RKO (cell line): ENCODE measurements around the gene TRA2B.

Experiments
- DNase-seq: peaks from one replicate; pipeline ENCODE4 v3.0.0-alpha.2; 2016; ENCODE audit warnings: low spot score

The TRA2B gene

GRCh38 chr3:185950728-185951127, 12.9 kb upstream of the TRA2B start:
- DNase-seq: no peak

DNA sequence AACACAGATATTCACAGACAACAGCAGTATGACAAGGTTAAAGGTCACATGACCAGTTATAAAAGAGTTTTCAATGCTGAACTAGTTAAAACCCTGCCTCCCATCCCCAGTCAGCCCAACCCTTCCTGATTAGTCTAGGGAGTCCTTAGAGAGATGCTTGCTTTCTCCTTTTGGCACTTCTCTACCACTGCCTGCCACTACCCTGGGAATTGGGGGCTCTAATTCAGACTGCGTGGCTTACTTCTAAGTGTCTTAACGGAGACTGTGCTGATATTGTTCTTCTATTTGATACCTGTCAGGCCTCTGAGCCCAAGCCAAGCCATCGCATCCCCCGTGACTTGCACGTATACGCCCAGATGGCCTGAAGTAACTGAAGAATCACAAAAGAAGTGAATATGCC, 11.7 kb upstream of the TRA2B start:
- DNase-seq: no peak

DNA sequence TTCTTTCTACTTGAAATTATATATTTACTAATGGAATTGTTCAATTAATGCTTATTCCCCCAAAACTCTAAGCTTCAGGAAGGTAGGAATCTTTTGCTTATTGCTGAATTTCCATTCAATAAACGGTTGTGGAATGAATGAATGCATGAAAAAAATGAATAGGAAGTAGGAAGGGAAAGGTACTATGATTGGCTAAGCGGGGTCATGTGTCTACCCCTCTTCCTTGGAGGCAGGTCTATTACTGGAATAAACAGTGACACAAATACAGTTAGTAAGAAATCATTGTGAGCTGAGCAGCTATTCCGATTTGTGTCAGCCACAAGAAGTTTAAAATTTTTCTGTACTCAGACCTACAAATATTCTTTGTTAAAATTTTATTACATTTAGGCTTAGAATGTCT, 10.5 kb upstream of the TRA2B start:
- DNase-seq: no peak

DNA sequence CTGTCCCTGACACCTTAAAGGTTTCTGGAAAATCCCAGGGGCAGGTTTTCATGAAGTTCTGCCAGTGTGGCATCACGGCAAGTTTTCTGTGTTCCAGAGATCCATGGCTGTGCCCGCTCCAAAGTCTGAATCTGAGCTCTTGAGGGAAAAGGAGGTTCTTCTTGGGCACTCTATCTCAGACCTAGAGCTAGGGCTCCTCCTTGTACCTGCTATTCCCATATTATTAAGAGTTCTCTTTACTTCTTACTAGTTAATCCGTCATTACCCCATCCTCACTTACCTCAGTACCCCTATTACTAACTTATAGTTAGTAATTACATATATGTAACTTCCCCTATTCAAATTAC, 5.9 kb upstream of the TRA2B start:
- no peak for DNase-seq

DNA sequence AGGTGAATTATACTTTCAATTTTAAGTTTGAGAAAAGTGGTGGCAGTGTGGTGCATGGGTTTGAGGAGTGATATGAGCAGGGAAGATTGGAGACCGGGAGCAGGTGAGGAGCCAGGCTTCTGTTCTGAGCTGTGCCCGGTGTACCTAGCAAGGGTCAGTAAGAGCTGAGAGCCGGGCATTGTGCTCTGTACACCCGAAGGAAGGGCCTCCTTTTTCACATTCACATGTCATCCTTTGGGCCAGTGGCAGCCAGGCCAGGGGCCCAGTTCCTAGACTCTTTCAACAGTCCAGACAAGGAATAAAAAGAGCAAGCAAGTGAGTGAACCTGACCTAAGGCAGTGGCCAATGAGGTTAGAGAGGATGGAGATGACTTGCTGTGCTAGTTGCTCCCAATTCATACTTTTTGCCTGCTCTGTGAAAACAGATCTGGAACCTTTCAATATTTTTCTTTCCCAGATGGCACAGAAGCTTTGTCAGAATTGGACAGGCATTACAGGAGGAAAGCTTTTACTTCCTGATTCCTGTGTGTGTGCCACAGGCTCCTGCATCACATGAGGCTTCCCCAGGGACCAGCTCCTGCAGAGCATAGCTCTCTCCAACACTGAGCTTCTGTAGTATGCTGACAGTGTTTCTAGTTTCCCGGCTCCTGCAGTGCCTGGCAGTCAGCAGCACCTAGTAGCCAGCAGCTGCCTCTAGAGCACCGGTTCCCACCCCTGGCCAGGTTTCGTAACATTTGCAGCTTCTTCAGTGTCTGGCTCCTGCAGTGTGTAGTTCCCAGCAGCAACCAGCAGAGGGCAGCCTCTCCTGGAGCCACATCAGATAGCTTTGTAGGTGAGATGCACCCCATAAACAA, 5.3 kb upstream of the TRA2B start:
- DNase-seq: peak; percentile 65

DNA sequence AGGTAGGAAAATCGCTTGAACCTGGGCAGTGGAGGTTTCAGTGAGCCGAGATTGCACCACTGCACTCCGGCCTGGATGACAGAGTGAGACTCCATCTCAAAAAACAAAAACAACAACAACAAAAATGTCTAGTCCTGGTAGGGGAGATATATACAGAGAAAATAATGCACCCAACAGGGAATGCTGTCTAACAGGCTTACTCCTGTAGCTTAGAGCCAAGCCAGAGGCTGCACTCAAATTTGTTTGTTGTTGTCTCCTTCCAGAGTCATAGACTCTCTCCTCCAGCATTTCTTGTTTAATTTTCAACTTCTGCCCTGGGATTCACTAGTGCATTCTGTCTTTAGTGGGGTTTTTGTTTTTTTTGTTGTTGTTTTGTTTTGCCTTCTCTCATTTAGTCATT, 4.6 kb upstream of the TRA2B start:
- DNase-seq: no peak

DNA sequence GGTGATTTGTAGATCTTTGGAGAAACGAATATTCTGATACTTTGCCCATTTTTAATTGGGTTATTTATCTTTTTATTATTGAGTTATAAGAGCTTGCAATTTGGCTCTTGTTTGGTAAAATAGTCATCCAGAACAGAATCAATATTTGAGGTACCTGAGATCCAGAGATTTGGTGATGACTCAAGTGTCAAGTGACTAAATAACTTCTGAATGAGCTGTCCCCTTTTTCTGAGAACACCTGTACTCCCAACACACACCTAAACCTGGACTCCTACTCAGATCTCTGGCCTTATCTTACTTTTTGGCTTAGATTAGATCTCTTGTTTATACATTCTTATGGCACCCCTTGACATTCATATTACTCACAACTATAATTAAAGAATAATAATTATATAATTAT, 3.1 kb upstream of the TRA2B start:
- no peak for DNase-seq

DNA sequence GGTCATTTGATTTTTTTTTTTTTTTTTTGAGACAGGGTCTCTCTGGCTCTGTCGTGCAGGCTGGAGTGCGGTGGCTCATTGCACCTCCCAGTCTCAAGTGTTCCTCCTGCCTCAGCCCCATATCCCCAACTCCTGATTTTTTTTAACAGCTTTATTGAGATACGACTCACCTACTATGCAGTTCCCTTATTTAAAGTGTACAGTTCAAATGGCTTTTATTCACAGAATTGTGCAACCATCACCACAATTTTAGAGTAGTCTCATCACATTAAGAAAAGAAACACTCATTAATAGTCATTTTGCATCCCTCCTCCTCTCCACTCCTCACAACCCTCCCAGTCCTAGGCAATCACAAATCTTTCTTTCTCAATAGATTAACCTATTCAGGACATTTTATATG, 1.9 kb upstream of the TRA2B start:
- peak; percentile 34 for DNase-seq

GRCh38 chr3:185936814-185937688, 763 bp downstream of the TRA2B start:
- peak; percentile 84 for DNase-seq

DNA sequence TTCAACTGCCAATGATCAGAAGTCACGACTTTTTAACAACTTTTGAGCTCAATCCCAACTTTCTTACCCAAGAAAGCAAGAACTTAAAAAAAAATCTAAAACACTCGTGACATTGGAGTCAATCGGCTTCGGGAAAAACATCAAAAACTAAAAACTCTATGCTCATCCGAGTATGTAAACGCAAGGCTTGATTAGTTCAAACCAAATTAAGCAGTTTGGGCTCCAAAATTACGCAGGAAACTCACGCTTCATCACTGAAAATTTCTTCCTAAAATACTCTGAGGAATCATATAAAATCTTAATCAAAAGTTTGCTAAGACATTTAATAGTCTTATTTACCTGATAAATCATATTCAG, 1.6 kb downstream of the TRA2B start:
- no peak for DNase-seq

- no peak for DNase-seq
These were observed 2.1 kb downstream of the TRA2B start for GRCh38 chr3:185935465-185936272.

- peak; percentile 57 for DNase-seq
These were observed 2.9 kb downstream of the TRA2B start for GRCh38 chr3:185934767-185935464.

- no peak for DNase-seq
These were observed 3.6 kb downstream of the TRA2B start for GRCh38 chr3:185934174-185934557.

DNA sequence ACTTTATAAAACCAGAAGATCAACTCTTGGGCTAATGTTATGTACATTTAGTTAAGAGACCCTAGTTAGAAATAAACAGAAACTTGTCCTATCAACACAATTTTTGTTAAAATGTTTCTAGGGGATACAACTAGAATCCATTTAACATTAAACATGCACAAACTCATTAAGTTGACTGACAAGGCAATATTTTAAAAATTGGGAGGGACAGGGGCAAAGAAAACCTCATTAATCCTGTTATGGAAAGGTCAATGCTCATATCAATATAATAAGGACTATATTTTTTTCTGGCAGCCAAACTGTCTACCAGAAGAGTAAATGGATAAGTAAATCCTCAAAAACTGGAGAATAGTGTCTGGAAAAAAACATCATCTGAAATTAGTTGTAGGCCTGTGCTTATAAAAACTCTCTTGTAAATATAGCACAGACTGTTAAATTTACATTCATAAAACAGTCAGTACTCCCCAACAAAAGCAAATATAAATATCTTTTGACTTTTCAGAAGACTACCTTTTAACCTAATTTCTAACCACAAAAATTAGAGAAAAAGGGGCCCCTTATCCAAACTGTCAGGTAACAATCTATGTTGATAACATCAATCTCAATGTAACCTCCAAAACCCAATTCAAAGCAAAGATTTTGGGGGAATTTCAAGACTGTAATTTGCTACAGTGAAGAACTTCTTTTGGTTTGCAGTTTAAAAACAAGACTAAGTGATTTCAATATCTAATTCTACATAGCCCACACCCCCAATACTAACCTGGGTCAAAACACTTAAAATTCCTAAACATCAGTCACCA, 4.2 kb downstream of the TRA2B start:
- DNase-seq: no peak

- DNase-seq: no peak
These were observed 5.8 kb downstream of the TRA2B start for GRCh38 chr3:185931777-185932612.

DNA sequence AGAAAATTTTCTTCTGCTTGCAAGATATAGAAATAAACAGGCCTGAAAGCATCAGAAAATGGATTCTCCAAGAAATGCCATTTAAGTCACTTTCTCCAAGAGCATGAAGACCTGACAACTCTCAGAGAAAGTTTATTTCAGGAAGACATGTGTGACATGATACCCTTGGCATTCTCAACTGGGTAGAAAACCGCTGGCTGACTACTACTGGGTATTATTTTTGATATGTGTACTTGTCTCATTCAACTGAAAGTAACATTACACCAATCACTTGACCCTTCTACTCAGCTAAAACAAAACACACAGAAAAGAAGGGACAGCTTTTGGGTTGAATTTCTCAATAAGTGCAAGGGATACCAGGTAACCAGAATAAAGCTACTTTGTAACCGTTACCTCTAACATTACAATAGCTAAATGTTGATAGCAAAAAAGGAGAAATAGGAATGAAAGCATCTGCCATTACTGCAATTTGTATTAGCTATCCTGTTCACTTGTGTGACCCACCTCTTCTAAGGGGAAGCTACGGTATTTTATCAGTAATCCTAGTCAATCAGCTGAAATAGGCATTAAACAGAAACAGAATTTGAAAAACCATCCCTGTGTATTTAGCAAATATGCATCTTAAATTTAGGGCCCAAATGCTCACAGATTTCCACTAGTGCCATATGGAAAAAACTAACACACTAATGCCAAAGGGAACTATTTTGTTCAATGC, 7.3 kb downstream of the TRA2B start:
- peak; percentile 57 for DNase-seq

DNA sequence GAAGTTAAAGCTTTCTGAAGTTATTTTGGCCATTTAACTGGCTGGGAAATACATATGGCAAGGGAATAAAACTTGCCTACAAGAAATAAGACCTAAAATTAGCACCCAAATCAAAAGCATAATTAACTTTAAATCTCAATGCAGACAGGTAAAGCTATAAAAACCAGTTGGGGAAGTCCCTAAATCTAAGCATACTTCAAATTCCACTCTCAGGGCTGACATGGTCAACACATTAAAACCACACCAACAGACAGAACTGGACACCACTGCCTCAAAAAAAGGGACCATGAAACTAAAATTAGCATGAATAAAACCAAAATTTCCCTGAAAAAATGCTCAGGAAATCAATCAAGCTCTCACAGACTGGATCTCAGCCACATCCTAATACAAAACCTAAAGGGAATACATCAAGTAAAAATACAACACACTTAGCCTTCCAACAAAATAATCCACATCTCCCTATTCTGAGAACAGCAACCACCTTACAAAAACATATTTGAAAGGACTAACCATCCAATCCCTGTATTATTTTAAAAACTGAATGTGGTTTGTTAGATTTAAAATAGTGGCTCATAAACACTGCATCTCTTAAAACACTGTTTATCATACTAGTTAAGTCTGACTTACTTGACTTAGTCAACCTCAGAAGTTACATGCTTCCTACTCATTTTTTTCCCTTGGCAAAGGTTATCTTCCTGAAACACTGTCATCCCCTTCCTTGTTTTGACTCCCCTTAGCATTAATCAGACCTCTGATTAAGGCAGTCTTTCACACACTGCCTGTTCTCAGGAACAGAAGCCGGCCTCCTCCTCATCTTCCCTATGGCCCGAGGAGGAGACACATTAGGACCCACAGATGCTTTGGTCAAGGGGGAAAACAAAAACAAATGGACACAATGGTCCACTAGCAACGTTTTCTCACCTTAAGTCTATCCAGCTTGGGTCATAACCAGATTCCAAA, 8.3 kb downstream of the TRA2B start:
- DNase-seq: peak; percentile 89

DNA sequence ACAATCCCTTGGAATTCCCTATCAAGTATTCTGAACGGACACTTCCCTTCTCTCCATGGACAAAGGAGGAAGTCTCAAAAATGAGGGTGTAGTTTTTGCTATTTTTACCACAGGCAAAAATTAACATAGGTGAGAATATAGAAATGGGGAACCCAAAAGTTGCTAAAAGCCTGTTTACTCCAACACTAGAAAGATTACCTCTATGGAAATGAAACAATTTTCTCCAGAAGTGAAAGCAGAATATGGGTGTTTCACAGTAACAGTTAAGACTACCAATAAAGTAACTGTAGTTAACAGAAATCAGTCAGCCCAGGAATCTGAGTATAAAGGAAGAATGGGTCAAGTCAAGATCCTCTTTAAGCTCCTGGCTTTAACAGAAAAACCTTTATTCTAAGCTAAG, 9.3 kb downstream of the TRA2B start:
- DNase-seq: no peak
